Neural cell (in vitro differentiated cells): Measurements from ENCODE around the gene ASAP3. TPM values are rescaled to one million over a fixed set of nuclear protein-coding genes. Genes with fewer than 3 reads are reported as not detected.

Experiments
- H2AFZ ChIP-seq: fragments of 200-600, 300-800 bp; sonication (generic), shearing (Covaris generic); 2 replicates; pipeline ENCODE4 v1.6.0; 2014; ENCODE audit warnings: low read depth, mild to moderate bottlenecking, antibody characterized with exemption, low read length, moderate library complexity
- H3F3A ChIP-seq: fragments of 200-600 bp; shearing (Covaris generic); 2 replicates; pipeline ENCODE4 v1.6.1; 2016; ENCODE audit warnings: mild to moderate bottlenecking, moderate library complexity, mixed read lengths, antibody characterized with exemption, low read length; ENCODE audit not compliant: insufficient read depth, poor library complexity, severe bottlenecking
- H3K27ac ChIP-seq: fragments of 200-600, 300-800 bp; sonication (generic), shearing (Covaris generic); 2 replicates; pipeline ENCODE4 v1.5.1; 2014; ENCODE audit warnings: mild to moderate bottlenecking, low read length, moderate library complexity
- H3K27me3 ChIP-seq: fragments of 300-800, 200-600 bp; sonication (generic), shearing (Covaris generic); 2 replicates; pipeline ENCODE4 v1.6.0; 2014; ENCODE audit warnings: mild to moderate bottlenecking, low read depth, low read length, moderate library complexity; ENCODE audit not compliant: insufficient read depth
- H3K36me3 ChIP-seq: fragments of 300-800, 200-600 bp; sonication (generic), shearing (Covaris generic); 2 replicates; pipeline ENCODE4 v1.5.1; 2014; ENCODE audit warnings: mild to moderate bottlenecking, antibody characterized with exemption, low read length, moderate library complexity; ENCODE audit not compliant: insufficient read depth
- H3K4me2 ChIP-seq: fragments of 300-800, 200-600 bp; sonication (generic), shearing (Covaris generic); 2 replicates; pipeline ENCODE4 v1.6.0; 2014; ENCODE audit warnings: mild to moderate bottlenecking, low read length
- H3K4me3 ChIP-seq: fragments of 300-800, 200-600 bp; sonication (generic), shearing (Covaris generic); 2 replicates; pipeline ENCODE4 v1.5.1; 2014; ENCODE audit warnings: mild to moderate bottlenecking, low read length, moderate library complexity
- H3K79me2 ChIP-seq: fragments of 200-600 bp; shearing (Covaris generic); replicated peaks from 2 replicates; pipeline ENCODE4 v1.6.0; 2014; ENCODE audit warnings: mild to moderate bottlenecking, low read length, moderate library complexity; ENCODE audit not compliant: insufficient read depth
- H3K9ac ChIP-seq: fragments of 300-800, 200-600 bp; sonication (generic), shearing (Covaris generic); 2 replicates; pipeline ENCODE4 v1.6.1; 2016; ENCODE audit warnings: mild to moderate bottlenecking, low read length, mixed read lengths
- H3K9me2 ChIP-seq: fragments of 200-600 bp; shearing (Covaris generic); 2 replicates; pipeline ENCODE4 v1.6.1; 2016; ENCODE audit warnings: mild to moderate bottlenecking, low read length, mixed read lengths; ENCODE audit not compliant: insufficient read depth
- H3K9me3 ChIP-seq: fragments of 200-600, 300-800 bp; sonication (generic), shearing (Covaris generic); 2 replicates; pipeline ENCODE4 v1.6.1; 2016; ENCODE audit warnings: mild to moderate bottlenecking, mixed run types, low read length, moderate library complexity, mixed read lengths
- H4K20me1 ChIP-seq: fragments of 200-600 bp; shearing (Covaris generic); 2 replicates; pipeline ENCODE4 v1.6.1; 2016; ENCODE audit warnings: mild to moderate bottlenecking, mixed run types; ENCODE audit not compliant: insufficient read depth
- CTCF ChIP-seq: fragments of 450-650 bp; IDR thresholded peaks from 2 replicates; pipeline ENCODE4 v1.5.1; 2014; ENCODE audit warnings: antibody characterized with exemption, mild to moderate bottlenecking, moderate library complexity; ENCODE audit not compliant: poor library complexity, severe bottlenecking
- EP300 ChIP-seq: fragments of 450-650 bp; conservative IDR thresholded peaks from 2 replicates; pipeline ENCODE4 v1.6.1; 2014; ENCODE audit warnings: antibody characterized with exemption, mild to moderate bottlenecking, moderate library complexity; ENCODE audit not compliant: poor library complexity, severe bottlenecking
- EZH2 ChIP-seq: fragments of 200-600, 300-800 bp; shearing (Covaris generic), sonication (generic); IDR thresholded peaks from 2 replicates; pipeline ENCODE4 v1.6.1; 2014; ENCODE audit warnings: antibody characterized with exemption, low read length, borderline replicate concordance, mild to moderate bottlenecking; ENCODE audit not compliant: insufficient read depth, poor library complexity, severe bottlenecking
- MXI1 ChIP-seq: fragments of 450-650 bp; conservative IDR thresholded peaks from 2 replicates; pipeline ENCODE4 v1.6.1; 2014; ENCODE audit warnings: antibody characterized with exemption, mild to moderate bottlenecking; ENCODE audit not compliant: poor library complexity, severe bottlenecking
- POLR2AphosphoS5 ChIP-seq: IDR thresholded peaks from 2 replicates; pipeline ENCODE4 v1.6.1; 2012
- RAD21 ChIP-seq: fragments of 450-650 bp; conservative IDR thresholded peaks from 2 replicates; pipeline ENCODE4 v1.6.1; 2014; ENCODE audit warnings: antibody characterized with exemption, mild to moderate bottlenecking, moderate library complexity
- REST ChIP-seq: IDR thresholded peaks from 2 replicates; pipeline ENCODE4 v1.6.1; 2012; ENCODE audit warnings: borderline replicate concordance
- SMC3 ChIP-seq: fragments of 450-650 bp; conservative IDR thresholded peaks from 2 replicates; pipeline ENCODE4 v1.6.1; 2014; ENCODE audit warnings: antibody characterized with exemption, mild to moderate bottlenecking, moderate library complexity; ENCODE audit not compliant: poor library complexity
- TAF1 ChIP-seq: IDR thresholded peaks from 2 replicates; pipeline ENCODE4 v1.6.1; 2012; ENCODE audit warnings: low read depth
- polyA plus RNA-seq: library from polyadenylated mRNA; depleted of rRNA; stranded (reverse); fragments of >200 nt; gene quantifications from 2 replicates; pipeline ENCODE4 v1.2.3, GENCODE V29; 2014

The ASAP3 gene
- polyA plus RNA-seq, 1 donor from 2014 or later = 24.9 TPM

GRCh38 chr1:23480187-23481025, 3.6 kb downstream of the ASAP3 start:
- Histone ChIP-seq H3K9me2 (no peaks in the 10 kb centered on the region), H3K79me2 (peaks cover 10% of the 10 kb centered on the region), H4K20me1 (no peaks in the 10 kb centered on the region), H3K4me2 (no peak overlapping the region), H3K9ac (no peak overlapping the region), H3F3A (no peaks in the 10 kb centered on the region), H2AFZ (no peak overlapping the region), H3K27ac (no peak overlapping the region), H3K9me3 (no peaks in the 10 kb centered on the region), H3K4me3 (no peak overlapping the region), H3K36me3 (no peaks in the 10 kb centered on the region), H3K27me3 (no peaks in the 10 kb centered on the region)
- TF ChIP-seq MXI1 (no peak), SMC3 (no peak), POLR2AphosphoS5 (no peak), EZH2 (no peak), CTCF (no peak), TAF1 (no peak), EP300 (no peak), REST (no peak), RAD21 (no peak)

- Histone ChIP-seq H4K20me1 (no peaks in the 10 kb centered on the region), H3K36me3 (no peaks in the 10 kb centered on the region)
- TF ChIP-seq REST (no peak), CTCF (no peak), POLR2AphosphoS5 (no peak), EP300 (no peak), TAF1 (no peak), EZH2 (no peak), MXI1 (no peak), RAD21 (no peak), SMC3 (no peak)
Measured at GRCh38 chr1:23479666-23479941, 4.4 kb downstream of the ASAP3 start.

More at GRCh38 chr1:23479666-23479941, 4.4 kb downstream of the ASAP3 start:
- no peak overlapping the region for H3K4me2 ChIP-seq
- no peak overlapping the region for H3K9ac ChIP-seq
- H3K27me3 ChIP-seq = no peaks in the 10 kb centered on the region
- H3K9me3 ChIP-seq = no peaks in the 10 kb centered on the region
- H3K79me2 ChIP-seq = peaks cover 10% of the 10 kb centered on the region
- no peak overlapping the region for H2AFZ ChIP-seq
- H3K9me2 ChIP-seq = no peaks in the 10 kb centered on the region
- no peak overlapping the region for H3K27ac ChIP-seq
- no peaks in the 10 kb centered on the region for H3F3A ChIP-seq
- H3K4me3 ChIP-seq = no peak overlapping the region
